Measurements from ENCODE around the gene RPAP3.
"Not testable (repeated sequence)": the region's sequence is repeated elsewhere in the genome, so short reads cannot be mapped to it uniquely, and the experiment has no call there.

RPAP3 gene

GRCh38 chr12:47705229-47705565 lies 633 bp downstream of the RPAP3 start:
- no peak for DNase-seq
- TF ChIP-seq POLR2A (IDR thresholded peaks at IDR 0.05; ENCODE audit: low read length) (no peak), GATA1 (IDR thresholded peaks at IDR 0.05; ENCODE audit: low read depth, low read length) (no peak)

GRCh38 chr12:47704719-47705118 lies 1.1 kb downstream of the RPAP3 start:
- TF ChIP-seq GATA1 (IDR thresholded peaks at IDR 0.05; ENCODE audit: low read depth, low read length) = no peak
- TF ChIP-seq POLR2A (IDR thresholded peaks at IDR 0.05; ENCODE audit: low read length) = no peak
- DNase-seq = no peak

- DNase-seq = no peak
- TF ChIP-seq GATA1 (IDR thresholded peaks at IDR 0.05; ENCODE audit: low read depth, low read length) (no peak), POLR2A (IDR thresholded peaks at IDR 0.05; ENCODE audit: low read length) (no peak)
Measured at GRCh38 chr12:47700263-47700662, 5.6 kb downstream of the RPAP3 start.

GRCh38 chr12:47698631-47699030 lies 7.2 kb downstream of the RPAP3 start:
- DNase-seq = no peak
- TF ChIP-seq GATA1 (IDR thresholded peaks at IDR 0.05; ENCODE audit: low read depth, low read length) (no peak), POLR2A (IDR thresholded peaks at IDR 0.05; ENCODE audit: low read length) (no peak)

- TF ChIP-seq GATA1 (IDR thresholded peaks at IDR 0.05; ENCODE audit: low read depth, low read length) (no peak), POLR2A (IDR thresholded peaks at IDR 0.05; ENCODE audit: low read length) (no peak)
- DNase-seq = no peak
Measured at GRCh38 chr12:47698055-47698454, 7.8 kb downstream of the RPAP3 start.

- no peak for TF ChIP-seq POLR2A (IDR thresholded peaks at IDR 0.05; ENCODE audit: low read length)
- no peak for TF ChIP-seq GATA1 (IDR thresholded peaks at IDR 0.05; ENCODE audit: low read depth, low read length)
- DNase-seq = no peak
Measured at GRCh38 chr12:47689215-47689614, 16.6 kb downstream of the RPAP3 start.

GRCh38 chr12:47687636-47688035 lies 18.2 kb downstream of the RPAP3 start:
- DNase-seq = no peak
- no peak for TF ChIP-seq GATA1 (IDR thresholded peaks at IDR 0.05; ENCODE audit: low read depth, low read length)
- TF ChIP-seq POLR2A (IDR thresholded peaks at IDR 0.05; ENCODE audit: low read length) = no peak

- DNase-seq = peak; percentile 52 to 66
- TF ChIP-seq POLR2A (IDR thresholded peaks at IDR 0.05; ENCODE audit: low read length) (no peak), GATA1 (IDR thresholded peaks at IDR 0.05; ENCODE audit: low read depth, low read length) (no peak)
Measured at GRCh38 chr12:47686645-47687240, 19.1 kb downstream of the RPAP3 start.

GRCh38 chr12:47679785-47680184 lies 26.0 kb downstream of the RPAP3 start:
- TF ChIP-seq GATA1 (IDR thresholded peaks at IDR 0.05; ENCODE audit: low read depth, low read length) (no peak), POLR2A (IDR thresholded peaks at IDR 0.05; ENCODE audit: low read length) (no peak)
- no peak for DNase-seq

- TF ChIP-seq GATA1 (IDR thresholded peaks at IDR 0.05; ENCODE audit: low read depth, low read length) (no peak), POLR2A (IDR thresholded peaks at IDR 0.05; ENCODE audit: low read length) (no peak)
Measured at GRCh38 chr12:47672068-47672467, 33.8 kb downstream of the RPAP3 start.

GRCh38 chr12:47667935-47668334 lies 37.9 kb downstream of the RPAP3 start:
- DNase-seq = not testable (repeated sequence)

More at GRCh38 chr12:47672068-47672467, 33.8 kb downstream of the RPAP3 start:
- no peak for DNase-seq

GRCh38 chr12:47652521-47653234 lies 53.2 kb downstream of the RPAP3 start:
- no peak for TF ChIP-seq POLR2A (IDR thresholded peaks at IDR 0.05; ENCODE audit: low read length)
- no peak for TF ChIP-seq GATA1 (IDR thresholded peaks at IDR 0.05; ENCODE audit: low read depth, low read length)
- peak in 1 of 2 experiments; percentile 25 for DNase-seq

GRCh38 chr12:47651368-47652254 lies 54.2 kb downstream of the RPAP3 start:
- TF ChIP-seq GATA1 (IDR thresholded peaks at IDR 0.05; ENCODE audit: low read depth, low read length) (no peak), POLR2A (IDR thresholded peaks at IDR 0.05; ENCODE audit: low read length) (no peak)
- DNase-seq = peak; percentile 70 to 73

- DNase-seq = no peak
- TF ChIP-seq POLR2A (IDR thresholded peaks at IDR 0.05; ENCODE audit: low read length) (no peak), GATA1 (IDR thresholded peaks at IDR 0.05; ENCODE audit: low read depth, low read length) (no peak)
Measured at GRCh38 chr12:47650469-47650868, 55.4 kb downstream of the RPAP3 start.

Measured in erythroblast (primary cell).